GM12892 (cell line): ENCODE results near the gene BRD7.

ENCODE experiments used
- DNase-seq: peaks from one replicate; pipeline ENCODE4 v3.0.0; 2011; ENCODE audit not compliant: insufficient read length
- FAIRE-seq: peaks from 2 replicates; lab custom pipeline; 2011; peaks lifted over from hg19 to GRCh38; lab: Jason Lieb, UNC
- POLR2A ChIP-seq: IDR thresholded peaks from 2 replicates; pipeline ENCODE4 v1.6.1; 2011; ENCODE audit warnings: low read depth, low read length, control low read depth
- POLR2AphosphoS5 ChIP-seq: IDR thresholded peaks from 2 replicates; pipeline ENCODE4 v1.6.1; 2011; ENCODE audit warnings: low read depth, low read length, control low read depth
- TAF1 ChIP-seq: IDR thresholded peaks from 2 replicates; pipeline ENCODE4 v1.6.1; 2011; ENCODE audit warnings: low read depth, mild to moderate bottlenecking, control low read depth, low read length, borderline replicate concordance

BRD7 gene

GRCh38 chr16:50269769-50270509 is 98.8 kb downstream of the BRD7 start:
- no peak for TF ChIP-seq POLR2AphosphoS5
- no peak for TF ChIP-seq TAF1
- TF ChIP-seq POLR2A = no peak
- no peak for DNase-seq
- FAIRE-seq = no peak

DNA sequence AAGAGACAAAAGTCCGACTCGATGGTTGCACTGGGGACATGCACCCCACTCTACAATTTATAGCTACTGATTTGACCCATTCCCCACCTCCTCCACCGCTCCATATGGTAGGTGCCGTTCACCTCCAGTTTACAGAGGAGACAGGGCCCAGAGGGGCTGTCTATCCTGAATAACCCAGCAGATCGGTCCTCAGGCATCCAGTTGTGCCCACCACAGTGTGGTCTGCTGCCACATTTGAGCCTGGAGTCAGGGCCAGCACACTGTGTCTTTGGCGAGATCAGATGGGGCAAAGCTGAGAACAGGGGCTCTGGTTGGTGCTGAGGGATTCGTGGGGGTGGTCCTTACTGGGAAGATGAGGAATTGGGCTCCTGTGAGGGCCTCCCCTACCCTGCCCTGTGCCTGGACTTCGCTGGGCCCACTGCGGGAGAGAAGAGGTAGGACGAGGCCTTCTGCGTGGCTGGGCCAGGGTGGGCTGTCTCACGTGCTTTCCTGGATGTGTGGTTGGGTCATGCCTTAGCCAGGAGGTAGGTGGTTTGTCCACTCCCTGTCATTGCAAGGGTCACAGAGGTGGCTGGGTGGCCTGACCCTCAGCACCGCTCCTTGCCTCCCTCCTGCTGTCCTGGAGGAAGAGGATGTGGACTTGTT is 99.6 kb downstream of the BRD7 start:
- no peak for FAIRE-seq
- TF ChIP-seq POLR2AphosphoS5 (no peak), POLR2A (no peak), TAF1 (no peak)
- DNase-seq = no peak

- TF ChIP-seq POLR2AphosphoS5 (no peak), POLR2A (no peak)
- DNase-seq (no peak), FAIRE-seq (no peak)
These were observed 100.4 kb downstream of the BRD7 start for GRCh38 chr16:50268352-50268751.

DNA sequence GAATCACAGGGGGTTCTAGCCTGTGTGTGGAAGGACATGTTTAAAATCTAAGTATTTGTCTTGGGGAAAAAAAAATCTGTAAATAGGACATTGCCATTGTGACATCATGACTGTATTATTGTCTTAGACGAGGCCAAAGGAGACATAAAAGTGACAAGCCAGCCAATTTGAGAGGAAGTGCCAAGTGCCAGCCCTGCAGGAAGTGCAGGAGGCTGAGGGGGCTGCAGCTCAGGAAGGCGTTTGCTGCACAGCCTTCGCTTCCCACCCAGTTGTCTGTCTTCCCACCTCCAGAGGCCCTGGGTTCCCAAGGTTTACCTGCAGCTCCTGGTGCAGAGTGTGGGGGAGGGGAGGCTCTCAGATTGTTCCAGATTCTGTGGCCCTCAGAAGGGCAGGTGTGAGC is 101.1 kb downstream of the BRD7 start:
- FAIRE-seq = no peak
- TF ChIP-seq POLR2AphosphoS5 (no peak), TAF1 (no peak), POLR2A (no peak)
- DNase-seq = no peak

DNA sequence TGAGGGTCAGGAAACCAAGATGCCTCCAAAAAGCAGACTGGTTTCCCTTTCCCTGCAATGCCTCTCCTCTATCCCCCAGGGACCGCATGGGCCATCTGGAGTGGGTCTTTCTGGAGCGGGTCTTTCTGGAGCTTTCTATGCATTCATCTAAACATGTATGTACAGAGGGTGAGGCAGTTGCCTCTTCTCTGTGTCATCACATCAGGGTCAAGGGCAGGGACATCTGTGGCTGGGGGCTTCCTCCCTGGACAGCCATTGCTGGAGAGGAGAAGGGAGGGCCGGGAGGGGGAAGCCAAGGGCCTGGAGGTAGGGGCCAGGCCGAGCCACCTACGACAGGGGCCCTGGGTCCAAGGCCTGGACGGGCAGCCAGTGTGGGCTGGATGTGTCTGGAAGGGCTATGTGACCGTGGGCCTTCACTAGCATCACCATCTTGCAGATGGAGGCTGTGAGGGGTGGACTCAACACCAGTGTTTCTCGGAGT is 101.6 kb downstream of the BRD7 start:
- DNase-seq (no peak), FAIRE-seq (no peak)
- no peak for TF ChIP-seq TAF1
- no peak for TF ChIP-seq POLR2AphosphoS5
- no peak for TF ChIP-seq POLR2A

DNA sequence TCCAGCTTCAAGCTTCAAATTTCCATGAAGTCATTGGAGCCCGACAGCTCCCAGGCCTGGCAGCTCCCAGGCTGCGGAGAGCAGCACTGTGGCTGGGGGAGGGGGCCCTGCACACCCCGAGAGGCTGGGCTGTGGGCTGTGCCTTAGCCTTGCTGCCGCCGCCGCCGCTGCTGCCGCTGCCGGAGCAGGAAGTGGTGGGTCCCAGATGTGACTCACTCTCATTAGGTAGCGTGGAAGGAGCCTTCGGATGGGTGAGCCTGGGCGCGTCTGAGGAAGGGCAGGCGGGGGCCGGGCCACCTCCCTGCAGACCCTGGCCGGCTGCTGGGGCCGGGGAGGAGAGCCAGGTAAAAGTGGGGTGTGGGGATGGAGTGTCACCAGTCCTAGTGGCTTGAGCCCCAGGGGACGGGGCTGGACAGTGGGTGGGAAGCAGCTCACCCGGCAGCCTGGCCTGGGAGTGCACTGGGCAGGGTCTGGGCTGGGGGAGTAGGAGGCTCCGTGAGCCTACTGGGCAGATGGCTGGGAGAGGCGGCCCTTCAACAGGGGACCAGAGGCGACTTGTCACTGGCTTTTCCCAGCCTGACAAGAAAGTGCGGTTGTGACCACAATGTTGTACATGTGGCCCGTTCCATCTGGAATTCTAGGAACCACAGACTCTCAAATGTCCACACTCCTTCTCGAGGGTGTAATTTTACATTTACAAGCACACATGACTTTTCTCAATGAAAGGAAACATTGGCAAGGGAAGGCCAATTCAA is 102.3 kb downstream of the BRD7 start, which contains the start of gene ADCY7:
ADCY7 (plus strand) TSS at position 215 of the 755 bp plus-strand sequence. CDS start 21,629 bp downstream, outside the sequence.
- FAIRE-seq = peak; percentile 97

More for the DNA sequence above, 102.3 kb downstream of the BRD7 start, which contains the start of gene ADCY7:
- peak; percentile 68 for DNase-seq
- TF ChIP-seq TAF1 (no peak; the same call in none of the 2 replicates), POLR2AphosphoS5 (peak; percentile 56; the same call in 1 of the 2 replicates), POLR2A (peak; percentile 83)
